ENCODE results near the gene ASPG.

Gene ASPG

DNA sequence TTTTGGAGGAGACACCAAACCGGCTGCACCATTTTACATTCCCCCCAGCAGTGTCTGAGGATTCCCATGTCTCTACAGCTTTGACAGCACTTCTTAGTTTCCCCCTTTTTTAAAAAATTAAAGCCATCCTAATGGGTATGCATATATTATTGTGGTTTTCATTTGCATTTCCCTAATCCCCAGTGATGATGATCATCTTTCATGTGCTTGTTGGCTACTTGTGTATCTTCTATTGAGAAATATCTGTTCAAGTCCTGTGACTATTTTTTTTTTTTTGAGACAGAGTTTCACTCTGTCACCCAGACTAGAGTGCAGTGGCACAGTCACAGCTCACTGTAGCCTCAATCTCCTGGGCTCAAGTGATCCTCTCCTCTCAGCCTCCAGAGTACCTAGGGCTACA lies 23.2 kb upstream of the ASPG start:
- TF ChIP-seq, protein P1, sequence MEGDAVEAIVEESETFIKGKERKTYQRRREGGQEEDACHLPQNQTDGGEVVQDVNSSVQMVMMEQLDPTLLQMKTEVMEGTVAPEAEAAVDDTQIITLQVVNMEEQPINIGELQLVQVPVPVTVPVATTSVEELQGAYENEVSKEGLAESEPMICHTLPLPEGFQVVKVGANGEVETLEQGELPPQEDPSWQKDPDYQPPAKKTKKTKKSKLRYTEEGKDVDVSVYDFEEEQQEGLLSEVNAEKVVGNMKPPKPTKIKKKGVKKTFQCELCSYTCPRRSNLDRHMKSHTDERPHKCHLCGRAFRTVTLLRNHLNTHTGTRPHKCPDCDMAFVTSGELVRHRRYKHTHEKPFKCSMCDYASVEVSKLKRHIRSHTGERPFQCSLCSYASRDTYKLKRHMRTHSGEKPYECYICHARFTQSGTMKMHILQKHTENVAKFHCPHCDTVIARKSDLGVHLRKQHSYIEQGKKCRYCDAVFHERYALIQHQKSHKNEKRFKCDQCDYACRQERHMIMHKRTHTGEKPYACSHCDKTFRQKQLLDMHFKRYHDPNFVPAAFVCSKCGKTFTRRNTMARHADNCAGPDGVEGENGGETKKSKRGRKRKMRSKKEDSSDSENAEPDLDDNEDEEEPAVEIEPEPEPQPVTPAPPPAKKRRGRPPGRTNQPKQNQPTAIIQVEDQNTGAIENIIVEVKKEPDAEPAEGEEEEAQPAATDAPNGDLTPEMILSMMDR (IDR thresholded peaks at IDR 0.05; ENCODE audit: low read depth, low read length): no peak
- no peak for DNase-seq (ENCODE audit: extremely low read depth, low read depth)

DNA sequence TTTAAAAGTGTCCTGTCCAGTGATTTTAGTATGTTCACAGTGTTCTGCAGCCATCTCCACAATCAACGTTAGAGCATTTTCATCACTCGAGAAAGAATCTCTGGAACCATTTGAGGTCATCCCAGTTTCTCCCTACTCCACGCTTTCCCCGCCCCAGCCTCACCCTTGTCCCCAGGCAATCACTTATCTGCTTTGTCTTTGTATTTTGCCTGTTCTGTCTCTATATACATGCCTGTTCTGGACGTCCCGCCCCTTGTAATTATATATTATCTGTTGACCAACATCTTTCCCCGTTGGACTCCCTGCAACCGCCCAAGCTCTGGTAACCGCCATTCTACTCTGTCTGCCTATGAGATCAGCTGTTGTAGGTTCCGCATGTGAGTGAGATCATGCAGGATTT lies 21.5 kb upstream of the ASPG start:
- TF ChIP-seq, protein P1 (IDR thresholded peaks at IDR 0.05; ENCODE audit: low read depth, low read length): no peak
- DNase-seq (ENCODE audit: extremely low read depth, low read depth): no peak

DNA sequence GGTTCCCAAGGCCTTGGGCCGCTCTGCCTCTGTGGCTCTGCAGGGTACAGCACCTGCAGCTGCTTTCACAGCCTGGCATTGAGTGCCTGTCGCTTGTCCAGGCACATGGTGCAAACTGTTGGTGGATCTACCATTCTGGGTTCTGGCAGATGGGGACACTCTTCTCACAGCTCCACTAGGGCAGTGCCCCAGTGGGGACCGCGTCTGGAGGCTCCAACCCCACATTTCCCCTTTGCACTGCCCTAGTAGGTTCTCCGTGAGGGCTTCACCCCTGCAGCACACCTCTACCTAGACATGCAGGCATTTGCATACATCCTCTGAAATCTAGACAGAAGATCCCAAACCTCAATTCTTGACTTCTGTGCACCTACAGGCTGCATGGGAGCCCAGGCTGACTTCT lies 19.2 kb upstream of the ASPG start:
- DNase-seq (ENCODE audit: extremely low read depth, low read depth): no peak
- TF ChIP-seq, protein P1 (IDR thresholded peaks at IDR 0.05; ENCODE audit: low read depth, low read length): no peak

DNA sequence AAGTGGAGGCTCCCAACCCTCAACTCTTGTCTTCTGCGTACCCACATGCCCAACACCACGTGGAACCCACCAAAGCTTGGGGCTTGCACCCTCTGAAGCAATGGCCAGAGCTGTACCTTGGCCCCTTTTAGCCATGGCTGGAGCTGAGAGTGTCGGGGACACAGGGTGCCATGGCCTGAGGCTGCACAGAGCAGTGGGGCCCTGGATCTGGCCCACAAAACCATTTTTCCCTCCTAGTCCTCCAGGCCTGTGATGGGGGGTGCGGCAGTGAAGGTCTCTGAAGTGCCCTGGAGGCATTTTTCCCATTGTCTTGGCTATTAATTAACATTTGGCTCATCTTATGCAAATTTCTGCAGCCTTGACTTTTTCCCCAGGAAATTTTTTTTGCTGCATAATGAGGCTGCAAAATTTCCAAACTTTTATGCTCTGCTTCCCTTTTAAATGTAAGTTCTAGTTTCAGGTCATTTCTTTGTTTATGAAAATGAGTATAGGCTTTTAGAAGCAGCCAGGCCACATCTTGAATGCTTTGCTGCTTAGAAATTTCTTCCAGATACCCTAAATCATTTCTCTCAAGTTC lies 18.7 kb upstream of the ASPG start:
- TF ChIP-seq, protein P1 (IDR thresholded peaks at IDR 0.05; ENCODE audit: low read depth, low read length): no peak
- DNase-seq (ENCODE audit: extremely low read depth, low read depth): no peak

DNA sequence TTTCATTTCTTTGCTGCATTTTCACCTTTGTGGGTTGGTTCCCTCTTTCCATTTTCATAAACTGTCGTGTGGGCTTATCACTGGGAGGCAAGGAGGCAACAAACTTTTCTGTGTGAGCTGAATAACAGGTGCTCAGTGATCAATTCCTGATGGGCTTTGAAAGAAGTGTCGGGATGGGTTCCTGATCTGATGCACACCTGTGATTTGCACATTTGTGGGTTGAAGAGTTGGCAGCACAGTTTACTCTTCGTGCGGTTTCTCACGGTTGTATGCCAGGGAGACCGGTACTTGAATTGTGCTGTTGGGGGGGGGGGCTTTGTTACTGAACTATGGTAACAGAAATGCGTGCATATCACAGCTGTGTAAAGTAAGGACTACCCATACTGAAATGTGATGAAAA lies 16.0 kb upstream of the ASPG start:
- no peak for DNase-seq (ENCODE audit: extremely low read depth, low read depth)
- TF ChIP-seq, protein P1 (IDR thresholded peaks at IDR 0.05; ENCODE audit: low read depth, low read length): no peak

DNA sequence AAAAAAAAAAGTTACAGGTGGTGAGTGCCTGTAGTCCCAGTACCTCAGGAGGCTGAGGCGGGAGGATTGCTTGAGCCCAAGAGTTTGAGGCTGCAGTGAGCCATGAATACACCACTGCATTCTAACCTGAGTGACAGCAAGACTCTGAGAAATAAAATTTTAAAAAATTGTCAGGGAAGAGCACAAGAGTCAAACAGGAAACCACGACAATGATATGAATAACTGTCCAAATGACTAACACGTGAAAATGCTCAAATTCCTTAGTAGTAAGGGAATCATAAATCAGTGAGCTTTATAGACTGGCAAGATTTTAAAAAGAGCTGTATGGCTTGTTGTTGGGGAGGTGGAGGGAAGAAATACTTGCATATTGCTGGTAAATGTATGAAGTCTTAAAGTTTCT lies 12.9 kb upstream of the ASPG start:
- no peak for DNase-seq (ENCODE audit: extremely low read depth, low read depth)
- TF ChIP-seq, protein P1 (IDR thresholded peaks at IDR 0.05; ENCODE audit: low read depth, low read length): no peak

DNA sequence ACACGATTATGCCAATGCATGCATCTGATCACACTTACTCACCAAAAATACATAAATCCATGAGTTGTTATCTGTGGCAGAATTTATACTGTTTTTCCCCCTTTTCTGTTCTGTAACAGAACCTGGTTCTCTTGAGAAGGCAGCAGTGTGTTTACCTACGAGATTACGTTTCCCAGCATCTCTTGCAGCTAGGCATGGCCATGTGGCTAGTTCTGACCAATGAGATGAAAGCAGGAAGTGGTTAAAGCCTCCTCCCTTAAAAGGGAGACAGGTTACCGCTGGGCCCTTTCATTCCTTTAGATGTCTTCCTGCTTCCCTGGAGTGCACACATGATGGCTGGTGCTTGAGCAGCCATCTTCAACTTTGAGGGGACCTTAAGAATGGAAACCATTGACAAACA lies 11.7 kb upstream of the ASPG start:
- DNase-seq (ENCODE audit: extremely low read depth, low read depth): no peak
- TF ChIP-seq, protein P1 (IDR thresholded peaks at IDR 0.05; ENCODE audit: low read depth, low read length): no peak

Measured in AG09319 (cell line).